Measurements from ENCODE around the gene ADPRHL1.

GRCh38 chr13:113415032-113415431, 38.3 kb downstream of the ADPRHL1 start:
- no peak for TF ChIP-seq EZH2 (IDR thresholded peaks at IDR 0.05; ENCODE audit: insufficient read depth, low read length)
- TF ChIP-seq CTCF (IDR thresholded peaks at IDR 0.05; ENCODE audit: insufficient read depth, low read depth, low read length), result no peak
